ENCODE measurements around the gene SNX32. TPM values are rescaled to one million over a fixed set of nuclear protein-coding genes. Genes with fewer than 3 reads are reported as not detected.

Gene SNX32
- total and polyA plus RNA-seq, 2 of the 13 experiments (the other 11 are each of a cell fraction or from before 2014, with no cell fraction given) = 0.09 to 0.34 TPM

GRCh38 chr11:65885808-65886536 lies 52.2 kb downstream of the SNX32 start:
- H3K4me1 ChIP-seq (ENCODE audit: insufficient read depth, low read length) = peaks cover 54% of the 10 kb centered on the region
- ATAC-seq (no peak), DNase-seq (ENCODE audit: low spot score) (no peak), FAIRE-seq (no peak)
- no peaks in the 10 kb centered on the region for H4K20me1 ChIP-seq (ENCODE audit: insufficient read depth, low read length)
- no peaks in the 10 kb centered on the region; a peak in 1 of 5 replicates for H3K27me3 ChIP-seq (ENCODE audit: control insufficient read depth in 1 of 2, insufficient read depth in 2 of 2, low read length in 2 of 2)
- peaks cover 4 to 19% of the 10 kb centered on the region in 2 experiments; a peak in 4 of 5 replicates for H3K36me3 ChIP-seq (replicated peaks in 1 of 2; ENCODE audit: control insufficient read depth in 1 of 2, insufficient read depth in 2 of 2, low read length in 2 of 2)
- H3K4me3 ChIP-seq (replicated peaks in 1 of 3; ENCODE audit: insufficient read depth in 1 of 3, low read depth in 2 of 3, low read length in 3 of 3) = no peak overlapping the region
- peaks cover 4% of the 10 kb centered on the region for H3K79me2 ChIP-seq (ENCODE audit: insufficient read depth, low read length)
- ChIA-PET CTCF (ENCODE audit: low intra/inter-chr PET ratio, low total read pairs) (interaction anchor here (0.6 to 6.9 kb wide), 3 partner anchors 103 to 418 kb away, joined by 3 to 77 read pairs (median 63); no protein-coding TSS in a partner anchor), POLR2A (interaction anchor here (1.3 to 7.6 kb wide), 3 partner anchors 26 to 174 kb away, joined by 3 to 78 read pairs (median 11); partner anchors contain the start of genes CFL1 and MUS81)
- intact Hi-C loops (cut with micrococcal nuclease; ENCODE audit: unreplicated experiment) (loop anchor here (5.0 kb wide), 1 partner anchor 46 kb away; no protein-coding TSS in a partner anchor), in situ Hi-C loops (cut with HindIII; ENCODE audit: extremely low pct_ligation_motif_present, low pct_unique_long_range_greater_than_20kb) (no loop called here)
- no TSS peak for BruUV-seq (replicated peaks)
- H2AFZ ChIP-seq (ENCODE audit: low read length) = no peak overlapping the region
- H3K9ac ChIP-seq (ENCODE audit: insufficient read depth, low read depth, low read length) = no peak overlapping the region
- H3K27ac ChIP-seq (ENCODE audit: extremely low read length, insufficient read depth, low read length) = no peak overlapping the region
- TF ChIP-seq CREM (IDR thresholded peaks at IDR 0.05) (no peak), CREM (CRISPR knock-in tag; IDR thresholded peaks at IDR 0.05) (no peak), FOXP4 (CRISPR knock-in tag; IDR thresholded peaks at IDR 0.05) (no peak), ZNF317 (CRISPR knock-in tag; IDR thresholded peaks at IDR 0.05) (no peak), JDP2 (CRISPR knock-in tag; IDR thresholded peaks at IDR 0.05; ENCODE audit: borderline replicate concordance) (no peak), ZNF230 (CRISPR knock-in tag; IDR thresholded peaks at IDR 0.05) (no peak), ZNF12 (CRISPR knock-in tag; IDR thresholded peaks at IDR 0.05) (no peak)
- WGBS (ENCODE audit: low lambda C conversion rate) = 93% methylated on average over 12 of the region's 12 CpGs
- H3K9me3 ChIP-seq (ENCODE audit: low read length) = no peaks in the 10 kb centered on the region
- no peak overlapping the region for H3K4me2 ChIP-seq (ENCODE audit: low read depth, low read length)
